MM.1S (cell line): ENCODE measurements around the gene PSTPIP2.

Experiments
- EZH2 ChIP-seq: fragments of 300-600 bp; sonication (generic); optimal IDR thresholded peaks from 2 replicates; pipeline ENCODE3; 2017; ENCODE audit warnings: low read depth, mild to moderate bottlenecking, antibody characterized with exemption, low read length, mixed read lengths
- EZH2phosphoT487 ChIP-seq: fragments of 300-600 bp; sonication (generic); IDR thresholded peaks from 2 replicates; pipeline ENCODE4 v1.6.1; 2018; ENCODE audit warnings: antibody characterized with exemption, low read length
- TF ChIP-seq, protein P1 (sequence below): fragments of 300-600 bp; sonication (generic); IDR thresholded peaks from 2 replicates; pipeline ENCODE4 v1.5.1; 2016; ENCODE audit warnings: antibody characterized with exemption, low read length, mixed read lengths

DNA sequence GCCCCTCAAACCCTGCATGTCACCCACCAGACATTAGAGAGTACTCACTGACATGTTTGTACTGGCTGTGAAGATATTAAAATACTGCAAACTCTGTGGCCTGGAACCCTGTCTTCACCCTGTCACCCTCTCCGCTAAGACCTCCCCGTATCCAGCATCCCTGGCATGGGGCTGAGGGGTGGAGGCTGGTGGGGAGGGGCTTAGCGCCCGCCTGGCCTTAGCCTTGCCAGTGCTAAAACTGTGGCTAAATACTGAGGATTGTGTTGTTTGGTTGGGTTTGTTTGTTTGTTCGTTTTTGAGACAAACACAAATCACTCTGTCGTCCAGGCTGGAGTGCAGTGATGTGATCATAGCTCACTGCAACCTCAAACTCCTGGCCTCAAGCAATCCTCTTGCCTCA, 1.8 kb downstream of the PSTPIP2 start:
- TF ChIP-seq EZH2, result no peak
- TF ChIP-seq, protein P1, sequence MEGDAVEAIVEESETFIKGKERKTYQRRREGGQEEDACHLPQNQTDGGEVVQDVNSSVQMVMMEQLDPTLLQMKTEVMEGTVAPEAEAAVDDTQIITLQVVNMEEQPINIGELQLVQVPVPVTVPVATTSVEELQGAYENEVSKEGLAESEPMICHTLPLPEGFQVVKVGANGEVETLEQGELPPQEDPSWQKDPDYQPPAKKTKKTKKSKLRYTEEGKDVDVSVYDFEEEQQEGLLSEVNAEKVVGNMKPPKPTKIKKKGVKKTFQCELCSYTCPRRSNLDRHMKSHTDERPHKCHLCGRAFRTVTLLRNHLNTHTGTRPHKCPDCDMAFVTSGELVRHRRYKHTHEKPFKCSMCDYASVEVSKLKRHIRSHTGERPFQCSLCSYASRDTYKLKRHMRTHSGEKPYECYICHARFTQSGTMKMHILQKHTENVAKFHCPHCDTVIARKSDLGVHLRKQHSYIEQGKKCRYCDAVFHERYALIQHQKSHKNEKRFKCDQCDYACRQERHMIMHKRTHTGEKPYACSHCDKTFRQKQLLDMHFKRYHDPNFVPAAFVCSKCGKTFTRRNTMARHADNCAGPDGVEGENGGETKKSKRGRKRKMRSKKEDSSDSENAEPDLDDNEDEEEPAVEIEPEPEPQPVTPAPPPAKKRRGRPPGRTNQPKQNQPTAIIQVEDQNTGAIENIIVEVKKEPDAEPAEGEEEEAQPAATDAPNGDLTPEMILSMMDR, result no peak
- TF ChIP-seq EZH2phosphoT487, result no peak
